Right ventricle myocardium superior (tissue), 1 donor: ENCODE data around the gene WRAP73. TPM values are rescaled to one million over a fixed set of nuclear protein-coding genes. Genes with fewer than 3 reads are reported as not detected.
A peak's percentile ranks its signal among the peaks of the same experiment; 100 is the strongest.
"Not testable (repeated sequence)": the region's sequence is repeated elsewhere in the genome, so short reads cannot be mapped to it uniquely, and the experiment has no call there.

Experiments used
- ATAC-seq: fragments of 200-7000 bp; cut with Tn5 transposase; one replicate; pipeline ENCODE4 v1.9.1; 2020; ENCODE audit warnings: mild to moderate bottlenecking; ENCODE audit not compliant: poor library complexity
- DNase-seq: peaks from one replicate; pipeline ENCODE4 v3.0.0-alpha.2; 2020
- intact Hi-C: fragments of 100-400 bp; cut with DNase I; formaldehyde crosslinking; loops from one replicate; pipeline ENCODE4 v1.11.2; 2022
- total RNA-seq: library from RNA; stranded (reverse); fragmentation: NEBNext Ultra II Directional; extraction: Animal tissue kit (Norgen Biotek cat#: 25700); gene quantifications from one replicate; pipeline ENCODE4 v1.2.1, GENCODE V29; 2021
- donor health status: DM: no; HTN: yes; CAD: no; lungs with severe emphysema.

The WRAP73 gene
- total RNA-seq, 1 donor from 2014 or later, result 10.0 TPM

DNA sequence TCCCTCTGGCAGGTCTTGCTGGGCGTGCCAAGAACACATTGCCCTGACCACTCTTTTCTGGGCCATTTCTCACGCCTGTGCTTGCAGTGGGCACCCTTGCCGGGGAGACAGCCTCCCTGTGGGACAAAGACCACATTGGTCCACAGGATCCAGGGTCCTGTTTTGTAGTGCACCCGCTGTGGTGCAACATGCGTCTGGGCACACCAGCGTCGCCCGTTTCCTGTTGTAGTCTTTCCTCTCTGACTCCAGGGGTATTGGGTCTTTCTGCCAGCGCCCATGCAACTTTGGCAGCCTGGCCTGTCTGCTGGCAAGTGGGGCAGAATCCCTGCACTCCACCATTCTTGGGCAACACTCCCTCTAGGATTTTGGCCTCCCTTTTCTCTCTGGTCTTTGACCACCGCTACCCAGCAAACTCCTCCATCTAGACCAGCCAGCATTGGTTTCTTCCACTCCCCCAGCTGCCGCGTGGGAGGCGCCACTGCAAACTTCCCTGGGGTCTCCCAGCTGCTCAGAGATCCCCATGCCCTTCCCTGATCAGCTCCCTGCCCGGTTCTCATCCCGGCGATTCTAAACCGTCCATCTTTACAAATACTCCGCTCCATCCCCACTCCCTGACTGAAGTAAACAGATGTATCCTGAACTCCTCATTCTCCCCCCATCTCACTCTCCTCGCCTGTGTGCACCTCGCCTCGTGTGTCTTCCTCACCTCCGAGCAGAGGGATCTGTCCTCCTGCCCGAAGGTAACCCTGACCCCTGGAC, 26.3 kb downstream of the WRAP73 start:
- no peak for ATAC-seq
- intact Hi-C loops, result no loop called here
- DNase-seq, result peak; percentile 33

DNA sequence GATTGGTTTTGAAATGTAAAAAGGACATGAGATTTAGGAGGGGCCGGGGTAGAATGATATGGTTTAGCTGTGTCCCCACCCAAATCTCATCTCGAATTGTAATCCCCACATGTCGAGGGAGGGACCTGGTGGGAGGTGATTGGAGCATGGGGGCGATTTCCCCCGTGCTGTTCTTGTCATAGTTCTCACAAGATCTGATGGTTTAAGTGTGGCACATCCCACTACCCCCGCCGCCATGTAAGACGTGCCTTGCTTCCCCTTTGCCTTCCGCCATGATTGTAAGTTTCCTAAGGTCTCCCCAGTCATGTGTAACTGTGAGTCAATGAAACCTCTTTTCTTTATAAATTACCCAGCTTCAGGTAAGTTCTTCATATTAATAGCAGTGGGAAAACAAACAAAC, 27.8 kb downstream of the WRAP73 start:
- intact Hi-C loops, DNase-seq, ATAC-seq: not testable (repeated sequence)

DNA sequence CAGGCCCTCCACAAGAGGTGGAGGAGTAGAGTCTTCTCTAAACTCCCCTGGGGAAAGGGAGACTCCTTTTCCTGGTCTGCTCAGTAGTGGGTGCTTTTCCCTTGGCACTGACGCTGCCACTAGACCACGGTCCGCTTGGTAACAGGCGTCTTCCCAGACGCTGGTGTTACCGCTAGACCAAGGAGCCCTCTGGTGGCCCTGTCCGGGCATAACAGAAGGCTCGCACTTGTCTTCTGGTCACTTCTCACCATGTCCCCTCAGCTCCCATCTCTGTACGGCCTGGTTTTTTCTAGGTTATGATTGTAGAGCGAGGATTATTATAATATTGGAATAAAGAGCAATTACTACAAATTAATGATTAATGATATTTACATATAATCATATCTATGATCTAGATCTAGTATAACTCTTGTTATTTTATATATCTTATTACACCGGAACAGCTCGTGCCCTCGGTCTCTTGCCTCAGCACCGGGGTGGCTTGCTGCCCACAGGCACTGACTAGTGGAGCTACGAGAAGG, 28.7 kb downstream of the WRAP73 start:
- DNase-seq, ATAC-seq: not testable (repeated sequence)
- intact Hi-C loops, result loop anchor here (1.0 kb wide), 1 partner anchor 130 kb away; no protein-coding TSS in a partner anchor

DNA sequence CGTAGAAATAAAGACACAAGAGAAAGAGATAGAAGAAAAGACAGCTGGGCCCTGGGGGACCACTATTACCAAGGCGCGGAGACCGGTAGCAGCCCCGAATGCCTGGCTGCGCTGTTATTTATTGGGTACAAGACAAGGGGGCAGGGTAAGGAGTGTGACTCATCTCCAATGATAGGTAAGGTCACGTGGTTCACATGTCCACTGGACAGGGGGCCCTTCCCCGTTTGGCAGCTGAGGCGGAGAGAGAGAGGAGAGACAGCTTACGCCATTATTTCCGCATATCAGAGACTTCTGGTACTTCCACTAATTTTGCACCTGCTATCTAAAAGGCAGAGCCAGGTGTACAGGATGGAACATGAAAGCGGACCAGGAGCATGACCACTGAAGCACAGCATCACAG, 29.2 kb downstream of the WRAP73 start:
- no peak for ATAC-seq
- DNase-seq, result no peak
- intact Hi-C loops, result loop anchor here (1.0 kb wide), 1 partner anchor 129 kb away; no protein-coding TSS in a partner anchor

DNA sequence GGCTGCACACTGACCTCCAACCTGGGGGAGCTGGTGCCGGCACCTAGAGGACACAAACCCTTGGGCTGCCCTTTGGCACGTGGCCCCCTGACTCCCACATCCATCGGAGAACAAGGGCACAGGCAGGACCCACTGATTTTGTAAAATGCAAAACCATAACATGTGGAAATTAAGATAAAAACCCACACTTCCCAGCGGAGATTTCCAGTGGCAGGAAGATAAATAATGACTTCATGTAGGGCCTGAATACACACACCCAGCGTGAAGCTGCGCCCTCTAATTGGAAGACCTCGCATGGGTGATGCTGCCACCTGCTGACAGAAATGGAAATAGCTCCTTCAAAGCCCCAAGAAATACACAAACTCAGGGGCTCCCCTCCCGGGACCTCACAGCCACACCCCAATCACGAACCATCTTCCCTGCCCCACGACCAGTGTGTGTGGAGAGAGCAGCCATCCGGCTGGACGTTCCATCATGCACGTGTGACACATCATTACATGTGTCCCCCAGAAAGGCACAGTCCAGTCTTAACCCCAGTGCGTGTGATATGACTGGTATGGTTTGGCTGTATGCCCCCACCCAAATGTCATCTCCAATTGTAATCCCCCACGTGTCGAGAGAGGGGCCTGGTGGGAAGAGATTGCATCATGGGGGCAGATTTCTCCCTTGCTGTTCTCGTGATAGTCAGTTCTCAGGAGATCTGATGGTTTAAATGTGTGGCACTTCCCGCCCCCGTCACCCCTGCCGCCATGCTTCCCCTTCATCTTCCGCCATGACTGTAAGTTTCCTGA, 30.8 kb downstream of the WRAP73 start:
- DNase-seq (peak; percentile 73), ATAC-seq (peak; percentile 83)
- intact Hi-C loops, result no loop called here

DNA sequence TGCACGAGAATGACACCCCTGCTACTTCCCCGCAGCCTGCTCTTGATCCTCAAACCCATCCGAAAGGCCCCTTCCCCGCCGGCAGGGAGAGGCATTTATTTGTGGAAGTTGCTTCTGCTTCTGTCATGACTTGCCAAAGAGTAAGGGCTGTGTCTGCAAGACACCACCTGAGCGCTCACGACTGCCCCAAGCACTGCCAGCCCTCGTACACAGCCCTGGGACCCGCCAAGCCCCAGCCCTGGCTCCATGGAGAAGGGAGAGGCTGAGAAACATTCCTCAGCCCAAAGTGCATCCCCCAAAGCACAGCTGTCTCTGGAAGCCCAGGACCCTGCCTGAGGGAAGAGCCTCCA, 31.4 kb downstream of the WRAP73 start:
- intact Hi-C loops, result no loop called here
- ATAC-seq (no peak), DNase-seq (no peak)

DNA sequence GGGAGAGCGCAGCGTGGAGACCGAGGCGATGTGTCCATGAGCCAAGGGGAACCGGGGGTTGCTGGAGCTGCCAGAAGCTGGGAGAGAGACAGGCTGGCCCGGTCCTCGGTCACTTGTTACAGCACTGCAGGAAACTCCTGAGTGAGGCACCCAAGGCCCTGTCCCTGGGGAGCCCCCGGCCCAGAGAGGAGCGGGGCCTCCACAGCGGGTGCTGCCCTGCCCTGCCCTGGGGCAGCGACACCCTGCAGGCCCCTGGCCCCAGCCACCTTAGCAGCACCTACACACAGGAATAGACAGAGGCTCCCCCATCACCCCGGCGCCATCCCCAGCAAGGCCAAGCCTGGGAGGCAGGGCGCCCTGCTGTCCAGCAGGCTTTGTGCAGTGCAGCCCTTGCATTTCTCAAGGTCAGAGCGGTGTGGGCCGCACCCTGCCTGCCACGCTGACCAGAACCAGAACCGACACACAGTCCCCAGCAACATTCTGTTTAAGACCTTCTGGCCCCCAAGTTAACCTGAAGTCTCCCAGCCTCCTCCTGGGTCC, 32.0 kb downstream of the WRAP73 start:
- intact Hi-C loops, result loop anchor here (2.0 kb wide), 1 partner anchor 51 kb away; no protein-coding TSS in a partner anchor
- no peak for ATAC-seq
- DNase-seq, result no peak

DNA sequence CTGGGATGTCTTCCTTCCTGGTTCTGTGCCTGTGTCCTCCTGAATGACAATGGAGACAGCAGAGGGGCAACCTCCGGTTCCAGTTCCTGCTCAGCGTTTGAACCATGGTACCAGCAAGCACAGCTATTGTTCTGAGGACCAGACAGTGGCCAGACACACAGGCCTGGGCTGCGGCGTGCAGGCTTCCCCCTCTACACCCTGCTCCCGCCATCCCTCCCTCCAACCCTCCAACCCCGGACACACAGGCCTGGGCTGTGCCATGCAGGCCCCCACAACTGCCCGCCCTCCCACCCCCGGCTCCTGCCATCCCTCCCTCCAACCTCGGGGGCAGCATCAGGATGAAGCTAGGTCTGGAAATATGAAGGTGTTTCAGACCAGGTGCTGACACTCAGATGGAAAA, 33.0 kb downstream of the WRAP73 start:
- ATAC-seq, result no peak
- intact Hi-C loops, result loop anchor here (2.0 kb wide), 1 partner anchor 50 kb away; no protein-coding TSS in a partner anchor
- no peak for DNase-seq

DNA sequence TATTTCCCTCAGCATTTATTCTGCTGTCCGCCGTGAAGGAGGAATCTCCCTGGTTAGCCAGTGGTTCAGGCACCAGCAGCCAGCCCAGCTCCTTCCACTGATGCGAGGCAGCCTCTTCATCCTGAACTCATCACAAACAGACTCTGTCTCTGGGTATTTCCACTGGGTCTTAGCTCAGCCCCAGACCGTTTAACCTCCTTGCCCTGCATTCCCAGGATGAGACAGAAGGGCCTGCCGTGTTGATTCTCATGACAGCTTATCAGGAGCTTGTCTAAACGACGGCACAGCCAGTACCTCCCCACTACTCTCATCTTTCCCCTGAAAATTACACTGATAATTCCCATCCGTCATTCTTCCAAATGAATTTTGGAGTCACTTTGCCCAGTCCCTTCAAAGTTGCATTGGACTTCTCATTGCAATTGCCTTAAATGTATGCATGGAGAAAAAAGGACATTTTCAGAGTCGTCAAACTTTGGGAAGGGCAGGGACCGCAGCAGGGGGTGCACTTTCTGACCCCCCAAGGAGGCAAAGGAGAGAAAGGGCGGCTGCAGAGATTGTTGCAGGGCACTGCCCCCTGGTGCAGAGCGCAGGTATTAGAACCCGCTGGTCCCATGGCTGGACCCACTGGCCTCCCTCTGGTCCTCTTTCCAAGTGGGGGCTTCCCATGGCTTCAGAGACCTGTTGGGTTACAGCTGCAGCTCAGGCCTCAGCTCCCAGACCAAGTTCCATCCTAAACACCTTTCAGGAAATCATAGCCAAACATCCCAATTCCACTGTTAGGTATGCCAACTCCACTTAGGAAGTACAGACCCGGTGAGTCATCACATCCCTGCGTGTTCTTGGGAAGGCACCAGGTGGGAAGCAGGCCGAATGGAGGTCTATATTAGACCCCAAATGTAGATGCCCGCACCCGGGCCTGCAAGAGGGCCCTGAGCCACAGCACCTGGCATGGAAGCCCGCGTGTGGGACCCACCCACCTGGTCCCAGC, 34.9 kb downstream of the WRAP73 start:
- intact Hi-C loops, result no loop called here
- no peak for DNase-seq
- ATAC-seq, result no peak

DNA sequence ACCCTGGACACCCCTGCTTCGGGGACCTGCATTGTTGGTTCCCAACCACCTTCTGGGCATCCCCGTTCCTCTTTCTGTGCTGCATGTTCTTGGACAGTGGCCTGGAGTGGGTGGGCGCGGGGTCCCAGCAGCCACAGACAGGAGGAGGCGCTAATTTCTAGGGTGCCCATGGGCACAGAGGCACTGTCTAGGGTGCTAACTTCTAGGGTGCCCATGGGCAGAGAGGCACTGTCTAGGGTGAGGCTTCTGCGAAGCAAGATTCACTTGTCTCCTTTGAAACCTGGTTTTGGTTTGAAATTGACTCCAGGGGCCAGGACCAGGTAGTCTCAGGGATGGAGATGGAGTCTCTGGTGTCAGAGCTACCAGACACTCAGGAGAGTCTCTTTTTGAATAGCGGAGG, 37.8 kb downstream of the WRAP73 start:
- ATAC-seq, result no peak
- intact Hi-C loops, result no loop called here
- DNase-seq, result no peak

DNA sequence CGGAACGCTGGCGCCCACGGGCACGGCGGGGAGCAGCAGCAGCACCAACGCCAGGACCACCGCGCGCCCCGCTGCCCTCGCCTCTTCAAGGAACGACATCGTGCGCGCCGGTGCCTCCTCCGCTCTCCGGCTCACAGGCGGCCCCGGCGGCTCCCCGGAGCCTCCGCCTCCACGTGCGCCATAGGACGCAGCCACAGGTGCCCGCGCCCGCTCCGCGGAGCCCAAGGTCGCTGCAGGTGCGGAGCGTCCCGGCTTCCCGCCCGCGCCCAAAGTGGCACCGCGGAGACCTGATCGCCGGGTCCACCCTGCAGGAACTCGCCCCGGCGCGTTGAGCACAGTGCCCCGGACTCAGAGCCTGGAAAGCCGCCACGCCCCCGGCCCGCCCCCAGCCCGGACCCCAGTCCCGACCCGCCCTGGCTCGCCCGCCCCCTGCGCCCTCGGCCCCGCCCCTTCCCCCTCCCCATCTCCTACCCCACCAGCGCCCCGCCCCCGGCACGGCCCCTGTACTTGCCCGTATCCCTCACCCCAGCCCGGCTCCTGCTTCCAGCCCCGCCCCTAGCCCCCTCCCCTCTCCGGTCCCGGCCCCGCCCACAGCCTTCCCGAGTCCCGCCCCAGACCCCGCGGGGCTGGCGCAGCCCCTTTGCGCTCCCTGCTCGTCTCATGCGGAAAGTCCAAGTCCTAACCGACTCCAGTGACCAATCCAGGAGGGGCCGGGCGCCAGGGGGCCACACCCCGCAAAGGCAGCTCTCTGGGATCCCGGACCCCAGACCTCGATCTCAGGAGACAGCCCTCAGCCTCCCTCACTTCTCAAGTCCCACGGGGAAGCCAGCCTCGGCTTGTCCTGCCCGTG, 38.5 kb downstream of the WRAP73 start, which contains the start of gene MEGF6:
Gene MEGF6, minus strand, starts transcription at position 339 of the 850 bp plus-strand sequence. Its CDS starts 240 bp downstream, at position 99.
- ATAC-seq (peak; percentile 75), DNase-seq (peak; percentile 65)
- intact Hi-C loops, result no loop called here

DNA sequence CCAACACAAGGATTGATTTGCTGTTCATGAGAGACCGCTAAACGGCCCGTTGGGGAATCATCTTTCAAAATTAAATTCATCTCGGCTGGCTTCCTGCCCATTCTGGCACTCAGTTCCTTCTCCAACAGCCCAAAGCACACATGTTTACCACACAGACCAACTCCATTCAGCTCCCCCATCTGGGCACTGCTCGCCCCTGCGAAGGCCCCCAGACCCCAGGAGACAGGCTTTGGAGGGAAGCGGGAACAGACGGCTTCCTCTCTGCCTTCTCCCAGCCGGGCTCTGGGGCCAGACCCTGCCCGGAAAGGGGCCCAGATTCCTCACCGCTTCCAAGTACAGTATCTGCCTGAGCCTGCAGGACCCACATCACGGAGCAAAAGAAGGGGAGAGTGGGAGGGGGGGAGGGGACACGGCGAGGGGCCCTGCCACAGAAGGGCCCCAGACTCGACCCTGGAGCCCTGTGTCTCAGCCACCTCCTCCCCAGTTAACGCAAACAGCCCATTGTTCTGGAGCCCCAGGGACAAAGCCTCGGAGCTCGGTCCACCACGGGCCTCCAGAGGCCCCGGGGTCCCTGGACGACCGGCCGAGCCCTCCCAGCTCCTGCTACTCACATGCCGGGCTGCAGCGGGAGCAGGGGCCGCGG, 39.3 kb downstream of the WRAP73 start:
- no peak for ATAC-seq
- intact Hi-C loops, result no loop called here

DNA sequence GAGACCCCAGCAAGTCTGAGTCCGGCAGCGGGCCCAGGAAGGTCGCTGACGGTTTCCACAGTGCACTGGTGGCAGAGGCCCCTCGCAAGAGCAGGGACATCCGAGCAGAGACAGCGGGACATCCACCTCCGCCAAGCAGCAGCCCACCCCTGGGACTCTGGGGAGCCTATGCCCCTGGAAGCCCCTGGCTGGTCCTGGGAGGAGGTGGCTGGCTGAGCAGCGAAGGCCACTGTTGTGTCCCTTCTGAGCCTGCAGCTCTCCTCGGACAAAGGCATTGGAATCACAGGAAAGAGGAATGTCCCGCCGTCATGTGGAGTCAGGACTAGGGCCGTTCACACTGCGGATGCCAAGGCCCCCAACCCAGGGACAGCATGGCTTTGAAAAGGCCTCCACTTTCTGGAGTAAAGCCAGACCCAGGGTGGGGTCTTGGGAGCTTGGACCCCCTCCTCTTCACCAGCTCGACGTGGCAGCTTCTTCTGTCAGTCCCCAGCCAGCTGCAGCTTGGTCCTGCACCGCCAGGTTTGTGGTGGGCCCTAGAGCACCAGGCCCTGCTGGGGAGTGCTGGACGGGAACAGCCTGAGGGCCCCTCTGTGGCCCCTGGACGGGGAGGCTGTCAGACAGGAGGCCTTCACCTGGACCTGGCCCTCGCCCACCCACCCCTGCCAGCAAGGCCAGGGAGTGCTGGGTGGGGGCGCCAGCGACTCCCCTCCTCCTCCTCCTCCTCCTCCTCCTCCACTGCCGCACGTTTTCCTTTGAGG, 40.0 kb downstream of the WRAP73 start:
- DNase-seq (no peak), ATAC-seq (no peak)
- intact Hi-C loops, result no loop called here

More for the DNA sequence above, 39.3 kb downstream of the WRAP73 start:
- no peak for DNase-seq

DNA sequence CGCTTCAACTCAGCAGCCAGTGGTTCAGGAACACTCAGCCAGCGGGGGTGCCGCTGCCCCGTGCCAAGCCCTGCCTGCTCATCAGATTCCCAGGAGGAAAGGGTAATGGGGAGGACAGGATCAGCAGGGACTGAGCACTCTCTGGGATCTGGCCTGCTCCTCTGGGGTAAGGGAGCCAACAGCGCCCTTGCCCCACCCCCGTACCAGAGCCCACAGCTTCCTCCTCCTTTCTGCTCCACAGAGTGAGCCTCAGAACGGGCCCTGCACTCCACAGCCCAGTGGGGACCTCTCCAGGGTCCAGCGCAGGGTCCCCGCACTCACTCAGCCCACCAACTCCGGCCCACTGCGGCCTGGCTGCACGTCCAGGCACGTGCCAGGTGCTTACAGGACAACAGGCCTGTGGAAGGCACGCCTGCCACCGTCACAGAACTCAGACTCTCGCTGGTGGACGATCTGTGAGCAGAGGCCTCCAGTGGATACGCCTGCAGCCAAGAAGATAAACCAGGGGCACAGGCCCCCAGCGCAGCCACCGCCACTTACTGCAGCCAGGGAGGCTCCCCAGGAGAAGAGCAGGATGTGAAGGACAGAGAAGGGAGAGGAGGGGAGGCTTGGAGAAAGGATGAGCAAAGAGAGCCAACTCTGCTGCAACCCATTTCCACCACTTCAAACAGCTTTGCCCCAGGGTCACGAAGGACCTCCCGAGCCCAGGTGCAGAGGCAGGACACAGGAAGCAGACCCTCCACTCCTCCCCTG, 40.7 kb downstream of the WRAP73 start:
- no peak for DNase-seq
- intact Hi-C loops, result no loop called here
- no peak for ATAC-seq

DNA sequence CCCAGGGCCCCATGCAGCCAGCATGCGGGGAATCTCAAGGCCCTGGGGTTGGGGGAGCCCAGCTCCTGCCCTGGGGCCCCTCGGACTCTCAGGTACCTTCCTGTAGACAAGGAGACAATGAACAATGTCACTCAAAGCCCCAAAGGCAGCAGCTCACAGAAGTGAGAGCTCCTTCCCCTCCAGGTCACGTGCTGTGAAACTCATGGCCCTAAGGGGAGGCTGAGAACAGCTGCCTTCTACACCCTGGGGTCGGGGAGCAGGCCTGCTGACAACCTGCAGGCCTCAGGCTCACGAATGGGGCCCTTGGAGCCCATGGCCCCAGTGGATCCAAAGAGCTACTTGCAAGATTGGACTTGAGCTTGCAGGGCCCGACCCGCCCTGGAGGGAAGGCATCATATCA, 41.7 kb downstream of the WRAP73 start:
- DNase-seq (no peak), ATAC-seq (no peak)
- intact Hi-C loops, result no loop called here

DNA sequence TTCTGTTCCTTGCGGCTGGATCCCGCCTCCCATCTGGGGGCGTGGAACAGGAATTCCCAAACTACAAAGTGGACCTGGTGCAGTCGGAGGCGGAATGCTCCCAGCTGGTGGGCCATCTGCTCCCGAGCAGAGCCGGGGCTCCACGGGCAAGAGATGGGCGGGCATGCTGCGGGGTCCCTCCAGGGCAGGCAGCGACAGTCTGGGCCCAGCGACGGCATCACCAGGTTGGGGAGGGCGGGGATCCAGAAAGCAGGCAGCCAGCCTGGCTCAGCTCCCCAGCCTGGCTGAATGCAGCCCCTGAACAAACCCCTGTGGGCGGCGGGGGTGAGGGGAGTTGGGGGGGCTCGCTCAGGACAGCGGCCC, 42.2 kb downstream of the WRAP73 start:
- no peak for DNase-seq
- intact Hi-C loops, result no loop called here
- ATAC-seq, result no peak
